ENCODE data around the gene ABCA6. TPM values are rescaled to one million over a fixed set of nuclear protein-coding genes. Genes with fewer than 3 reads are reported as not detected.
A peak's percentile ranks its signal among the peaks of the same experiment; 100 is the strongest.

ABCA6 gene
- polyA plus RNA-seq, 4 donors = 0.59 to 6.5 (median 2.1) TPM

DNA sequence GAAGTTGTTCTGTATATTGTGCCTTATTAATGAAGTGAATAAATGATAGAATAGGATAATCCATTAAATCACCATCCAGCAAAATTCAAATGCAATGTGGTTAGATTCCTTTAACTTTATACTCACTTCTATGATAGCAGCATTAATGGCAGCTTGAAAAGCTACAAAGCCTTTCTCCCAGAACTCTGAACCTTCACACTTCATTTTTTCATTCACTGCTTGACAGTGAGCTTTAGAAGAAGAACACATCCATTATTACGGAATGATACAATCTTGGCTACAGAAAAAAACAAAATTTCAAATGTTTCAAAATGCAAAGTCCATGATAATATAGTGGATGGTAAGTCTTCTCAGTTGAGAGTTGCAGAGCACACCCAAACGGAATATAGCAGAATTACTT is 97.3 kb downstream of the ABCA6 start:
- Histone ChIP-seq H3K27ac (ENCODE audit: low read depth in 1 of 3, low read length in 2 of 3) (no peak overlapping the region), H3K27me3 (ENCODE audit: control insufficient read depth in 3 of 3, insufficient read depth in 3 of 3, low read length in 3 of 3) (no peaks in the 10 kb centered on the region), H3K4me1 (ENCODE audit: control insufficient read depth in 3 of 3, insufficient read depth in 2 of 3, low read depth in 1 of 3, low read length in 2 of 3) (peaks cover 0 to 20% (median 4%) of the 10 kb centered on the region in 3 donors), H3K9me3 (ENCODE audit: control insufficient read depth in 2 of 2, insufficient read depth in 1 of 2, low read depth in 1 of 2, low read length in 1 of 2) (peaks cover 0 to 8% of the 10 kb centered on the region in 2 donors), H3K4me3 (ENCODE audit: low read depth in 1 of 3, low read length in 3 of 3) (no peak overlapping the region), H3K36me3 (ENCODE audit: control insufficient read depth in 3 of 3, insufficient read depth in 2 of 3, low read depth in 1 of 3, low read length in 3 of 3) (no peaks in the 10 kb centered on the region)
- FAIRE-seq (no peak), DNase-seq (no peak)
- 95 to 97% (median 96%) methylated on average over 2 of the region's 2 CpGs for WGBS, 3 donors

DNA sequence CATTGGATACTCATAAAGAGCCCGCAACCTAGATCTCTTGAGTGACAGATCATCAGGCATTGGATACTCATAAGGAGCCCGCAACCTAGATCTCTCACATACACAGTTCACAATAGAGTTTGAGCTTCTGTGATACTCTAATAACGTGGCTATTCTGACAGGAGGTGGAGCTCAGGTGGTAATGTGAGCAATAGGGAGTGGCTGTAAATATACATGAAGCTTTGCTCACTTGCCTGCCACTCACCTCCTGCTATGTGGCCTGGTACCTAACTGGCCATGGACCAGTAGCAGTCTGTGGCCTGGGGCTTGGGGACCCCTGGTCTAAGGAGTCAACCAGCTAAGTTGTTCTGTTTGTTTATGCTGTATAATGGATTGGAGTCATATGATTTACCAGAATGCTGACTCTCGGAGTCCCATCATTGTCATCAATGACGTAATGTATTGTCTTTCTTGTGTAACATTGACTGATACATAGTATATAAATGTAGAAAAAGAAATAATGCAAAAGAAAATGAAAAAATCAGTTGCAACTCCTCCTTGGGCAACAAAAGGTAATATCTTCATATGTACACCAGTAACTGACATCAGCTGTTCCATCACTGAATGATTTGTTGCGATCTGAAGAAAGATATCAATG is 98.5 kb downstream of the ABCA6 start:
- WGBS, 3 donors = 82 to 87% (median 84%) methylated on average over 6 of the region's 6 CpGs
- H3K4me3 ChIP-seq (ENCODE audit: low read depth in 1 of 3, low read length in 3 of 3) = no peak overlapping the region
- FAIRE-seq (no peak), DNase-seq (peak in 1 of 2 donors; percentile 20)
- no peaks in the 10 kb centered on the region for H3K27me3 ChIP-seq (ENCODE audit: control insufficient read depth in 3 of 3, insufficient read depth in 3 of 3, low read length in 3 of 3)
- H3K9me3 ChIP-seq (ENCODE audit: control insufficient read depth in 2 of 2, insufficient read depth in 1 of 2, low read depth in 1 of 2, low read length in 1 of 2) = peaks cover 0 to 8% of the 10 kb centered on the region in 2 donors
- H3K27ac ChIP-seq (ENCODE audit: low read depth in 1 of 3, low read length in 2 of 3) = no peak overlapping the region
- no peaks in the 10 kb centered on the region for H3K36me3 ChIP-seq (ENCODE audit: control insufficient read depth in 3 of 3, insufficient read depth in 2 of 3, low read depth in 1 of 3, low read length in 3 of 3)
- peaks cover 0 to 13% (median 4%) of the 10 kb centered on the region in 3 donors for H3K4me1 ChIP-seq (ENCODE audit: control insufficient read depth in 3 of 3, insufficient read depth in 2 of 3, low read depth in 1 of 3, low read length in 2 of 3)

DNA sequence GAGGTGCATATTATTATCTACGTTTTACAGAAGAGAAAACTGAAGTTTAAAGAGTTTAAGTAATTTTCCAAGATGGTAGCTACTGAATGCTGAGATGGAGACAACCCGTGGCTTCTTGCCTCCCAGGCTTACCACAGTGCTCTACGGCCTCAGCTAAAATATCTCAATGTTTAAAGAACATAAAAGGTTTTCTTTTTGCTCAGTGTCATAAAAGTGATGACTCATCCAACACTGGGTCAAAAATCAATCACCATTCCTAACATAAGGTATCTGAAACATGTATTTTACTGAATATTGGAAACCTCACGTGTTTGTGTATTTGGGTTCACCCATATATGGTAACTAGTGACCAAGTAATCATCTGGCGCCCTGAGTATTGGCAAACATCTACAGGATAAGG is 99.4 kb downstream of the ABCA6 start:
- DNase-seq = peak; percentile 39 to 58
- WGBS, 3 donors = 50 to 70% (median 58%) methylated on average over 5 of the region's 5 CpGs
- FAIRE-seq = no peak

DNA sequence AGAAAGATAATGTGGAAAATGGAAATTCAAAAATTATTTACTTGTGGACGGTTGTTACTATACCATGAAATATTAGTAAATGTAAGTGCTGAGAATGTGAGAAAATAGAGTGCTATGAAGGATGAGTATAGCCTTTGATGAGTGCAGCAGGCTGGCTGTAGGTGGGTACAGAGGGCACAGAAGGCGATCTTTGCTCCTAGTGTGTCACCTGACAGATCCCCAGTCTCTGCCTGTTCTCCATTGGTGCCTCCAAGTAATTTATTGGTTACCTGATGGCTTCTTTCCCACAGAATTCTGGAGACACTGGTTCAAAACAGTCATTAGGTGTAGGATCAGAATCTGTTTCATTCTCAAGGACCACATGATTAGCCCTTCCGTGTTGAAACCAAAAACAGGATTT is 109.9 kb downstream of the ABCA6 start:
- FAIRE-seq (no peak), DNase-seq (peak; percentile 67 to 69)
- Histone ChIP-seq H3K36me3 (ENCODE audit: control insufficient read depth in 3 of 3, insufficient read depth in 2 of 3, low read depth in 1 of 3, low read length in 3 of 3) (no peaks in the 10 kb centered on the region), H3K27ac (ENCODE audit: low read depth in 1 of 3, low read length in 2 of 3) (peak overlapping the region in 1 of 3 donors; percentile 15), H3K27me3 (ENCODE audit: control insufficient read depth in 3 of 3, insufficient read depth in 3 of 3, low read length in 3 of 3) (no peaks in the 10 kb centered on the region), H3K4me1 (ENCODE audit: control insufficient read depth in 3 of 3, insufficient read depth in 2 of 3, low read depth in 1 of 3, low read length in 2 of 3) (peaks cover 0 to 7% (median 0%) of the 10 kb centered on the region in 3 donors), H3K9me3 (ENCODE audit: control insufficient read depth in 2 of 2, insufficient read depth in 1 of 2, low read depth in 1 of 2, low read length in 1 of 2) (no peaks in the 10 kb centered on the region), H3K4me3 (ENCODE audit: low read depth in 1 of 3, low read length in 3 of 3) (no peak overlapping the region)
- WGBS, 3 donors = 40 to 83% (median 77%) methylated on average over 3 of the region's 3 CpGs

More for the DNA sequence above, 99.4 kb downstream of the ABCA6 start:
- H3K27me3 ChIP-seq (ENCODE audit: control insufficient read depth in 3 of 3, insufficient read depth in 3 of 3, low read length in 3 of 3) = no peaks in the 10 kb centered on the region
- H3K4me3 ChIP-seq (ENCODE audit: low read depth in 1 of 3, low read length in 3 of 3) = no peak overlapping the region
- H3K9me3 ChIP-seq (ENCODE audit: control insufficient read depth in 2 of 2, insufficient read depth in 1 of 2, low read depth in 1 of 2, low read length in 1 of 2) = peaks cover 0 to 8% of the 10 kb centered on the region in 2 donors
- no peak overlapping the region for H3K27ac ChIP-seq (ENCODE audit: low read depth in 1 of 3, low read length in 2 of 3)
- H3K36me3 ChIP-seq (ENCODE audit: control insufficient read depth in 3 of 3, insufficient read depth in 2 of 3, low read depth in 1 of 3, low read length in 3 of 3) = no peaks in the 10 kb centered on the region
- H3K4me1 ChIP-seq (ENCODE audit: control insufficient read depth in 3 of 3, insufficient read depth in 2 of 3, low read depth in 1 of 3, low read length in 2 of 3) = peaks cover 0 to 6% (median 4%) of the 10 kb centered on the region in 3 donors

DNA sequence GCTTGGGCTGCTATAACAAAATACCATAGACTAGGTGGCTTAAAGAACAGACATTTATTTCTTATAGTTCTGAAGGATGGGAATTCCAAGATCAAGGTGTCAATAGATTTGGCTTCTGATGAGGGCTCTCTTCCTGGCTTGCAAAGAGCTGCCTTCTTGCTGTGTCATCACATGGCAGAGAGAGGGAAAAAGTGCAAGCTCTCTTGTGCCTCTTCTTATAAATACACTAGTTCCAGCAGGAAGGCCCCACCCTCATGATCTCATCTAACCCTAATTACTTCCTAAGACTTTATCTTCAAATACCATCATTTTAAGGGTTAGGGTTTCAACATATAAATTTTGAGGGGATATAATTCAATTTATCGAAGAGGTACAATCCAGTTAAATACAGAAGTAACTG is 111.5 kb downstream of the ABCA6 start:
- H3K27ac ChIP-seq (ENCODE audit: low read depth in 1 of 3, low read length in 2 of 3) = no peak overlapping the region
- WGBS, 3 donors = 90 to 96% (median 94%) methylated on average over 1 of the region's 1 CpG
- H3K9me3 ChIP-seq (ENCODE audit: control insufficient read depth in 2 of 2, insufficient read depth in 1 of 2, low read depth in 1 of 2, low read length in 1 of 2) = no peaks in the 10 kb centered on the region
- DNase-seq (no peak), FAIRE-seq (no peak)
- peaks cover 0 to 7% (median 0%) of the 10 kb centered on the region in 3 donors for H3K4me1 ChIP-seq (ENCODE audit: control insufficient read depth in 3 of 3, insufficient read depth in 2 of 3, low read depth in 1 of 3, low read length in 2 of 3)
- H3K36me3 ChIP-seq (ENCODE audit: control insufficient read depth in 3 of 3, insufficient read depth in 2 of 3, low read depth in 1 of 3, low read length in 3 of 3) = no peaks in the 10 kb centered on the region
- no peak overlapping the region for H3K4me3 ChIP-seq (ENCODE audit: low read depth in 1 of 3, low read length in 3 of 3)
- H3K27me3 ChIP-seq (ENCODE audit: control insufficient read depth in 3 of 3, insufficient read depth in 3 of 3, low read length in 3 of 3) = no peaks in the 10 kb centered on the region

Other genes starting within 250 kb of the ABCA6 start
- 1 to 10 TPM in 3 of 4 donors, not detected in 1; 1.5 to 7.7 (median 1.9) TPM for gene ABCA8, start 186.5 kb downstream of the ABCA6 start, polyA plus RNA-seq
- gene ABCA9, start 81.0 kb downstream of the ABCA6 start, polyA plus RNA-seq = 1 to 10 TPM in 1 of 4 donors, under 1 TPM in 3; 0.52 to 2.4 (median 0.72) TPM
- 10 to 100 TPM in 1 of 4 donors, 1 to 10 TPM in 3; 2.4 to 21.0 (median 7.2) TPM for gene ABCA10, start 86.9 kb upstream of the ABCA6 start, polyA plus RNA-seq
- gene ABCA5, start 185.2 kb upstream of the ABCA6 start, polyA plus RNA-seq = 100 to 1,000 TPM in 1 of 4 donors, 10 to 100 TPM in 3; 11.5 to 135 (median 41.3) TPM

Measured in small intestine (tissue), 7 donors.